Measurements from ENCODE around the gene MYBBP1A. TPM values are rescaled to one million over a fixed set of nuclear protein-coding genes. Genes with fewer than 3 reads are reported as not detected.

MYBBP1A gene
- total RNA-seq, 4 donors from 2014 or later: 25.4 to 148 (median 81.5) TPM

GRCh38 chr17:4550534-4551039 lies 4.6 kb downstream of the MYBBP1A start:
- no peak for DNase-seq
- intact Hi-C loops (cut with DNase I; ENCODE audit: low total_unique reads) (no loop called here), in situ Hi-C loops (cut with MboI; ENCODE audit: low pct_ligation_motif_present in 1 of 4, low pct_unique_long_range_greater_than_20kb in 1 of 4, low sequenced_read_pairs in 3 of 4) (no loop called here)
- TF ChIP-seq EP300 (IDR thresholded peaks at IDR 0.05; ENCODE audit: low read depth): no peak
- TF ChIP-seq CTCF (IDR thresholded peaks at IDR 0.05): no peak
- TF ChIP-seq POLR2A (IDR thresholded peaks at IDR 0.05): no peak
- TF ChIP-seq POLR2AphosphoS5 (IDR thresholded peaks at IDR 0.05): no peak
- H3K9me3 ChIP-seq: no peaks in the 10 kb centered on the region
- H3K4me1 ChIP-seq: peaks cover 0 to 14% (median 14%) of the 10 kb centered on the region in 4 donors
- no peak overlapping the region for H3K27ac ChIP-seq
- no peak overlapping the region for H3K4me3 ChIP-seq
- WGBS, 2 donors (ENCODE audit: low coverage in 1 of 2): 90 to 94% methylated on average over 4 to 16 of the region's 16 CpGs
- peaks cover 0 to 37% (median 13%) of the 10 kb centered on the region in 4 donors for H3K36me3 ChIP-seq
- no peaks in the 10 kb centered on the region for H3K27me3 ChIP-seq

GRCh38 chr17:4549781-4550533 lies 5.2 kb downstream of the MYBBP1A start:
- in situ Hi-C loops (cut with MboI; ENCODE audit: low pct_ligation_motif_present in 1 of 4, low pct_unique_long_range_greater_than_20kb in 1 of 4, low sequenced_read_pairs in 3 of 4) (no loop called here), intact Hi-C loops (cut with DNase I; ENCODE audit: low total_unique reads) (no loop called here)
- WGBS, 2 donors (ENCODE audit: low coverage in 1 of 2): 95% methylated on average over 25 of the region's 25 CpGs; no CpG with 5 or more reads in 1 of the 2 donors
- no peaks in the 10 kb centered on the region for H3K9me3 ChIP-seq
- TF ChIP-seq POLR2A (IDR thresholded peaks at IDR 0.05): no peak
- TF ChIP-seq CTCF (IDR thresholded peaks at IDR 0.05): no peak
- no peak for TF ChIP-seq POLR2AphosphoS5 (IDR thresholded peaks at IDR 0.05)
- TF ChIP-seq EP300 (IDR thresholded peaks at IDR 0.05; ENCODE audit: low read depth): no peak
- peaks cover 0 to 14% (median 13%) of the 10 kb centered on the region in 4 donors for H3K4me1 ChIP-seq
- peaks cover 0 to 37% (median 13%) of the 10 kb centered on the region in 4 donors for H3K36me3 ChIP-seq
- no peak overlapping the region for H3K4me3 ChIP-seq
- no peak for DNase-seq
- no peak overlapping the region for H3K27ac ChIP-seq
- no peaks in the 10 kb centered on the region for H3K27me3 ChIP-seq

- peaks cover 0 to 45% (median 15%) of the 10 kb centered on the region in 4 donors for H3K36me3 ChIP-seq
- no peak for DNase-seq
Observed at GRCh38 chr17:4548721-4549531, 6.3 kb downstream of the MYBBP1A start.

More at GRCh38 chr17:4548721-4549531, 6.3 kb downstream of the MYBBP1A start:
- 85% methylated on average over 23 of the region's 24 CpGs; no CpG with 5 or more reads in 1 of the 2 donors for WGBS, 2 donors (ENCODE audit: low coverage in 1 of 2)
- H3K27ac ChIP-seq: no peak overlapping the region
- no peaks in the 10 kb centered on the region for H3K27me3 ChIP-seq
- peaks cover 0 to 3% (median 3%) of the 10 kb centered on the region in 4 donors for H3K4me1 ChIP-seq
- intact Hi-C loops (cut with DNase I; ENCODE audit: low total_unique reads) (no loop called here), in situ Hi-C loops (cut with MboI; ENCODE audit: low pct_ligation_motif_present in 1 of 4, low pct_unique_long_range_greater_than_20kb in 1 of 4, low sequenced_read_pairs in 3 of 4) (no loop called here)
- no peaks in the 10 kb centered on the region for H3K9me3 ChIP-seq
- H3K4me3 ChIP-seq: no peak overlapping the region
- TF ChIP-seq POLR2A (IDR thresholded peaks at IDR 0.05): no peak
- no peak for TF ChIP-seq EP300 (IDR thresholded peaks at IDR 0.05; ENCODE audit: low read depth)
- no peak for TF ChIP-seq CTCF (IDR thresholded peaks at IDR 0.05)
- TF ChIP-seq POLR2AphosphoS5 (IDR thresholded peaks at IDR 0.05): no peak
